OCI-LY1 (cell line): Measurements from ENCODE around the gene MPRIP.
A peak's percentile ranks its signal among the peaks of the same experiment; 100 is the strongest.

ENCODE experiments used
- H2AFZ ChIP-seq: fragments of 200-600 bp; sonication (generic), shearing (Covaris generic); 2 replicates; pipeline ENCODE4 v1.6.0; 2014; ENCODE audit warnings: antibody characterized with exemption, mild to moderate bottlenecking, low read length
- H3F3A ChIP-seq: fragments of 200-600 bp; sonication (generic), shearing (Covaris generic); 2 replicates; pipeline ENCODE4 v1.6.0; 2014; ENCODE audit warnings: mild to moderate bottlenecking, antibody characterized with exemption, low read length, moderate library complexity; ENCODE audit not compliant: insufficient read depth
- H3K27ac ChIP-seq: fragments of 200-600 bp; sonication (generic); 2 replicates; pipeline ENCODE4 v1.5.1; 2014; ENCODE audit warnings: low read length, mixed run types, mild to moderate bottlenecking, low read depth; ENCODE audit not compliant: poor library complexity, severe bottlenecking
- H3K27me3 ChIP-seq: fragments of 200-600 bp; sonication (generic); 2 replicates; pipeline ENCODE4 v1.6.0; 2014; ENCODE audit warnings: antibody characterized with exemption, mild to moderate bottlenecking, low read length, moderate library complexity; ENCODE audit not compliant: insufficient read depth
- H3K36me3 ChIP-seq: fragments of 200-600 bp; sonication (generic); 2 replicates; pipeline ENCODE4 v1.6.1; 2014; ENCODE audit warnings: mild to moderate bottlenecking, antibody characterized with exemption, low read length, moderate library complexity, mixed read lengths; ENCODE audit not compliant: insufficient read depth
- H3K4me1 ChIP-seq: fragments of 200-600 bp; sonication (generic); 2 replicates; pipeline ENCODE4 v1.5.1; 2014; ENCODE audit warnings: mild to moderate bottlenecking, low read length, moderate library complexity; ENCODE audit not compliant: insufficient read depth, severe bottlenecking
- H3K4me2 ChIP-seq: fragments of 200-600 bp; sonication (generic), shearing (Covaris generic); 2 replicates; pipeline ENCODE4 v1.6.1; 2014; ENCODE audit warnings: low read length
- H3K4me3 ChIP-seq: fragments of 200-600 bp; sonication (generic); 2 replicates; pipeline ENCODE4 v1.5.1; 2014; ENCODE audit warnings: low read length, low read depth, mild to moderate bottlenecking, mixed read lengths; ENCODE audit not compliant: poor library complexity, severe bottlenecking
- H3K79me2 ChIP-seq: fragments of 200-600 bp; shearing (Covaris generic); 2 replicates; pipeline ENCODE4 v1.6.1; 2016; ENCODE audit warnings: mixed run types, low read length, mixed read lengths; ENCODE audit not compliant: insufficient read depth
- H3K9ac ChIP-seq: fragments of 200-600 bp; sonication (generic), shearing (Covaris generic); 2 replicates; pipeline ENCODE4 v1.6.1; 2014; ENCODE audit warnings: mild to moderate bottlenecking, low read length, mixed read lengths
- H3K9me2 ChIP-seq: fragments of 200-600 bp; sonication (generic), shearing (Covaris generic); 2 replicates; pipeline ENCODE4 v1.6.1; 2014; ENCODE audit warnings: low read depth, mild to moderate bottlenecking, low read length, mixed read lengths
- H3K9me3 ChIP-seq: fragments of 200-600 bp; shearing (Covaris generic); 2 replicates; pipeline ENCODE4 v1.6.1; 2014; ENCODE audit warnings: low read length, mixed read lengths
- H4K20me1 ChIP-seq: fragments of 200-600 bp; sonication (generic), shearing (Covaris generic); 2 replicates; pipeline ENCODE4 v1.6.0; 2016; ENCODE audit warnings: mild to moderate bottlenecking, low read length; ENCODE audit not compliant: insufficient read depth
- EZH2 ChIP-seq: fragments of 200-600 bp; sonication (generic), shearing (Covaris generic); IDR thresholded peaks from 2 replicates; pipeline ENCODE4 v1.8.0; 2017; ENCODE audit warnings: borderline replicate concordance, mixed run types, mild to moderate bottlenecking, antibody characterized with exemption, low read length, moderate library complexity, mixed read lengths
- TF ChIP-seq, protein P1 (sequence below): fragments of 200-600 bp; sonication (generic), shearing (Covaris generic); IDR thresholded peaks from 2 replicates; pipeline ENCODE4 v1.5.1; 2017; ENCODE audit warnings: mild to moderate bottlenecking, antibody characterized with exemption, low read length, moderate library complexity, mixed read lengths

Gene MPRIP

DNA sequence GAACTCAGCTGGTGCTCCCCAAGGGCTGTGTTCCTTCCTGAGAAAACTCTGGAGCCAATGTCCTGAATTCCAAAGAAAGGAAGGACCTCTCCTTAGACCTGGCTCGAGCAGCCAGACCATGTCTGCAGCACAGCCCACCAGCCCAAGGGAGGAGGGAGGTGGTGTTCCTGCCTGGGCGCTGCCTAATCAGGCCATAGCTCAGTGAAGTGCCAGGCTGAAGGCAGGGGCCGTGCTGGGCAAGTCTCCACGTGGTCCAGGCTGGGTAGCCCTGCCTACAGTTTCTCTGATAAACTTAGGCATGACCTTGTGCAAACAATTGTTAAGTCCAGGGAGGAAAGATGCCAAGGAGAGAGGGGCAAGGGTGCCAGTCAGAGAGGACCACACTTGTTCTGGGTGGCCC lies 76.8 kb downstream of the MPRIP start:
- Histone ChIP-seq H3K9me2 (no peaks in the 10 kb centered on the region), H3K27ac (peak overlapping the region; percentile 38), H4K20me1 (no peaks in the 10 kb centered on the region), H3K9ac (no peak overlapping the region; the same call in 1 of the 2 replicates), H3K9me3 (no peaks in the 10 kb centered on the region), H3K27me3 (no peaks in the 10 kb centered on the region), H3K4me1 (peaks cover 32% of the 10 kb centered on the region), H2AFZ (no peak overlapping the region), H3K4me3 (no peak overlapping the region), H3F3A (no peaks in the 10 kb centered on the region), H3K4me2 (no peak overlapping the region), H3K79me2 (no peaks in the 10 kb centered on the region), H3K36me3 (no peaks in the 10 kb centered on the region)
- TF ChIP-seq, protein P1, sequence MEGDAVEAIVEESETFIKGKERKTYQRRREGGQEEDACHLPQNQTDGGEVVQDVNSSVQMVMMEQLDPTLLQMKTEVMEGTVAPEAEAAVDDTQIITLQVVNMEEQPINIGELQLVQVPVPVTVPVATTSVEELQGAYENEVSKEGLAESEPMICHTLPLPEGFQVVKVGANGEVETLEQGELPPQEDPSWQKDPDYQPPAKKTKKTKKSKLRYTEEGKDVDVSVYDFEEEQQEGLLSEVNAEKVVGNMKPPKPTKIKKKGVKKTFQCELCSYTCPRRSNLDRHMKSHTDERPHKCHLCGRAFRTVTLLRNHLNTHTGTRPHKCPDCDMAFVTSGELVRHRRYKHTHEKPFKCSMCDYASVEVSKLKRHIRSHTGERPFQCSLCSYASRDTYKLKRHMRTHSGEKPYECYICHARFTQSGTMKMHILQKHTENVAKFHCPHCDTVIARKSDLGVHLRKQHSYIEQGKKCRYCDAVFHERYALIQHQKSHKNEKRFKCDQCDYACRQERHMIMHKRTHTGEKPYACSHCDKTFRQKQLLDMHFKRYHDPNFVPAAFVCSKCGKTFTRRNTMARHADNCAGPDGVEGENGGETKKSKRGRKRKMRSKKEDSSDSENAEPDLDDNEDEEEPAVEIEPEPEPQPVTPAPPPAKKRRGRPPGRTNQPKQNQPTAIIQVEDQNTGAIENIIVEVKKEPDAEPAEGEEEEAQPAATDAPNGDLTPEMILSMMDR, result no peak
- no peak for TF ChIP-seq EZH2

DNA sequence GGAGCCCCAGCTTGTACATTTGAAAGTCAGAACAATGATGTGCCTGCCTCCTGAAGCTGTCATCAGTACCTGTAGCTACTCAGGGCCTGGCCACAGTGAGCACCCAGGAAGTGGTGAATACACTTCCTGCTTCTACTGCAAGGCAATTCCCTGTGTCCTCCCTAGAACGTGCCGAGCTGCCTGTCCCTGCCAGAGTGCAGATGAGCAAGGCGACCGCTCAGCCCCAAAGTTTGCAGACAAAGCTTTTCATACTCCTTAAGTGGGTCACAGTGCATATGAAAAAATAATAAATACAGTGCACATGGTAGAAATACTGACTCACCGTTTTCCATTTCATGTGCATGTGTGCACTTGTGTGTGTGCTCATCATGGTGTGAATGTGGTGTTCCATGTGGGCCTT lies 77.3 kb downstream of the MPRIP start:
- TF ChIP-seq EZH2, result no peak
- TF ChIP-seq, protein P1, result no peak
- Histone ChIP-seq H3K4me2 (no peak overlapping the region), H2AFZ (no peak overlapping the region), H3K4me1 (peaks cover 28% of the 10 kb centered on the region), H3K27ac (peak overlapping the region; percentile 38), H3K9me2 (no peaks in the 10 kb centered on the region), H3K79me2 (no peaks in the 10 kb centered on the region), H3K9ac (no peak overlapping the region), H3F3A (no peaks in the 10 kb centered on the region), H4K20me1 (no peaks in the 10 kb centered on the region), H3K36me3 (no peaks in the 10 kb centered on the region), H3K9me3 (no peaks in the 10 kb centered on the region), H3K27me3 (no peaks in the 10 kb centered on the region), H3K4me3 (no peak overlapping the region)

DNA sequence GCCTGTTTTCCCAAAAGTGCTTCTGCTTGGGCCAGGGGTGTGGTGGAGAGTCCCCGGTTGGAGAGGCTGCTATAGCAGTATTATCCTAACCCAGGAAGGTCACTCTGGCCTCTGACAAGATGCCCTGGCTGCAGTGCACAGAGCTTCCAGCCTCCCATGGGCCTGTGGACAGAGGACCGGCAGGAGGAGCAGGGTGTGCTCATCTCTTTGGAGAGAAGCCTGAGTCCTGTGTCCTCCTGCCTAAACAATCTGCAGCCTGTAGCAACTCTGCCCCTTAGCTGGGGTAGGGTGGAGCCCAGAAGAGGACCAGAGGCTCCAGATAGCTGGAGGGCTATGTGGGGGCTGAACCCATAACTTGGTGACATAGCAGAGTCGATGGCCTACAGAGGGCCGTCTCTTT lies 78.0 kb downstream of the MPRIP start:
- no peak for TF ChIP-seq EZH2
- TF ChIP-seq, protein P1, result no peak
- no peaks in the 10 kb centered on the region for H3K27me3 ChIP-seq
- no peaks in the 10 kb centered on the region for H3K36me3 ChIP-seq
- H4K20me1 ChIP-seq, result no peaks in the 10 kb centered on the region
- peaks cover 25% of the 10 kb centered on the region for H3K4me1 ChIP-seq
- no peak overlapping the region for H3K4me3 ChIP-seq
- H3K9ac ChIP-seq, result no peak overlapping the region
- no peaks in the 10 kb centered on the region for H3K9me3 ChIP-seq
- no peak overlapping the region for H3K4me2 ChIP-seq
- no peaks in the 10 kb centered on the region for H3F3A ChIP-seq
- H3K27ac ChIP-seq, result peak overlapping the region; percentile 38
- H2AFZ ChIP-seq, result no peak overlapping the region
- no peaks in the 10 kb centered on the region for H3K79me2 ChIP-seq
- no peaks in the 10 kb centered on the region for H3K9me2 ChIP-seq
